ENCODE data around the gene SLITRK1.

The SLITRK1 gene

GRCh38 chr13:83876546-83876945 is 5.7 kb downstream of the SLITRK1 start:
- DNase-seq (ENCODE audit: low read depth in 3 of 3, low spot score in 1 of 3): no peak

- no peak for DNase-seq (ENCODE audit: low read depth in 3 of 3, low spot score in 1 of 3)
Observed at GRCh38 chr13:83867708-83868107, 14.6 kb downstream of the SLITRK1 start.

DNA sequence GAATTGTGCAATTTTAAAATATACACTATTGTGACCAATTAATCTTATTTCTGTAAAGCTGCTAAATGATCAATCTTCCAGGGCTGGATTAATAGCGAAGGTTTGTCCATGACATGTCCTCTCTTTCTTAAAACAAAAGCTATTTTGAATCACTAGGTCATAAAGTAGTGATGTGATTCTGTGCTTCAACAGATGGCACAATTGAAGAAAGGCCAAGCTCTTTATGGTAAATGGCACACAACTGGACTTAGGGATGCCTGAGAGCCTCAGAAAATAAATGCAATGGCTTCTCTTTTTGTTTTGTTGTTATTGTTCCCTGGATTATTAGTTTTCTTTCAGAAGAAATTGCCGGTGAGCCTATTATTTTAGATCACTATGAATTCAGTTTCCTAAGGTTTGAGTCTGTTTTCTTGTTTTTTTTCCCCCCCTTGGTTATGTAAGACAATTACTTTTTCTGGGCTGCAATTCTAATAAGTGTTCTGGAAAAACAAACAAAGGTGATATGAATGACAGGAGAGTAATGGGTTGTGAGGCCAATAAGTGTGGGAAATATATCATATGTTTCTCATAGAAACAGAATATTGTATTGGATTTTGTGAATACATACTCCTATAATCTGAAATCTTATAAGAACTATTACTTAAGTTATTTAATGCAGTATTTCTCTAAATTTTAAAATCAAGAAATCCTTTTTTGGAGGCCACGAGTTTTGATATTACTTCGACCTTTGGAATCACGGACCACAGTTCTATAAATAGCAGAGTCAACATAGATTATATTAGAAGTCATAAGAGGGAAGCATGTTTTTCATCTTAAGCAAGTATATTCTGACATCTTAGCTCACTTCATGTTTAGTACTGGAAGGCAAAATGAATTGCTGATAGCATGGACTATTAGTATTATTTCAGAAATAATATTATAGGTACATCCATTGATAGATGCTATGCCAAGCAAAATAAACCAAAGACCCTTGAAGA is 16.8 kb downstream of the SLITRK1 start:
- no peak for DNase-seq (ENCODE audit: low read depth in 3 of 3, low spot score in 1 of 3)

GRCh38 chr13:83853771-83854170 is 28.5 kb downstream of the SLITRK1 start:
- DNase-seq (ENCODE audit: low read depth in 3 of 3, low spot score in 1 of 3): no peak

DNA sequence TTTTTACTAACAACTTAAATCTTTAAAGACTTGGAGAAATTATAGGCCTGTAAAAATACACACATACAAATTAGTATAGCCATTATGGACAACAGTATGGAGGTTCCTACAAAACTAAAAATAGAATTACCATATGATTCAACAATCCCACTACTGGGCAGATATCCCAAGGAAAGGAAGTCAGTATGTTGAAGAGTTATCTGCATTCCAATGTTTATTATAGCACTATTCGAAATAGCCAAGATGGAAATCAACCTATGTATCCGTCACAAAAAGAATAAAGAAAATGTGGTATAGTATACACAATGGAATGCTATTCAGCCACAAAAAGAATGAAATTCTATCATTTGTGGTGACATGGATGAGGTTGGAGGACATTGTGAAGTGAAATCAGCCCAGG is 37.2 kb downstream of the SLITRK1 start:
- DNase-seq (ENCODE audit: low read depth in 3 of 3, low spot score in 1 of 3): no peak

DNA sequence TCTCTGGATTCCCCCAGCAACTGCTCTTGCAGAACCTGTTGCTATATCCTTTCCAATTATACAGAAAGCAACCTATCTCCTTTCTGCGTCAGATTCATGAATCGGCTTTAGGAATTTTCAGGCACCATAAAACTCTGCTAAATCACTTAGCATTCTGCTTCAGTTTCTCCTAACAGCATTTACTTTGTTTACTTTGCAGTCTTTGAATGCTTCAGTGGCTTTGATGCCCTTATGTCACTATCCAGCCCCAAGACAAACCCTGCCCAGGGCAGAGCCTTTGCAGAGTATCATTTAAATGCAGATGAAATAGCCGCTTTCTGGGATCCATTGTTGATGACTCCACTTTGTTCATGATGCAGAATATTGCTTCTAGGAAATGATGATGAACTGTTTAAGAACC is 43.1 kb downstream of the SLITRK1 start:
- DNase-seq (ENCODE audit: low read depth in 3 of 3, low spot score in 1 of 3): no peak

DNA sequence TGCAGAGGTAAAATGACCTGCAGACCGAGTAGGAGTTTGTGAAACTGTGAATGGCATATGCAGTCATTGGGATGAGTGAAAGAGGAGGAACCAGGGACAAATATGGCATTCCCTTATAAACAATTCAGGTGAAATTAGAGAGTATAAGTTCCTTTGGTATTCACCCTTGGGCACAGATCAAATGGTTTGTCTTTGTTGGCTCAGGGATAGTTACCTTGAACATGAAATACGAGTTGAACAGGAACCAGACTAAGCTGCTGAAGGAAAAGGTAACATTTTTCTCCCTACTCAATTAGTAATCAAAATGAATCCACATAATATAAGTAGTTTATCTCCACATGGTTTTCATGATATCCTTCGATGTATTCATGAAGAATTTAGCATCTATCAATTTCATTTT is 50.5 kb downstream of the SLITRK1 start:
- no peak for DNase-seq (ENCODE audit: low read depth in 3 of 3, low spot score in 1 of 3)

GRCh38 chr13:83829810-83830209 is 52.5 kb downstream of the SLITRK1 start:
- DNase-seq (ENCODE audit: low read depth in 3 of 3, low spot score in 1 of 3): no peak

GRCh38 chr13:83827338-83827737 is 54.9 kb downstream of the SLITRK1 start:
- DNase-seq (ENCODE audit: low read depth in 3 of 3, low spot score in 1 of 3): no peak
